NCI-H1417 treated with DMSO at 0.1 percent for 48 hours (cell line): ENCODE measurements around the gene SMARCA2.

ENCODE experiments used
- DNase-seq: peaks from one replicate; lab custom pipeline; 2025; lab: John Stamatoyannopoulos, UW

SMARCA2 gene

GRCh38 chr9:2015581-2016407, 647 bp downstream of the SMARCA2 start:
- no peak for DNase-seq

GRCh38 chr9:2016408-2017330, 1.5 kb downstream of the SMARCA2 start:
- no peak for DNase-seq

GRCh38 chr9:2017331-2018161, 2.4 kb downstream of the SMARCA2 start:
- DNase-seq, result no peak

- no peak for DNase-seq
Observed at GRCh38 chr9:2018162-2018643, 3.1 kb downstream of the SMARCA2 start.

GRCh38 chr9:2018764-2019558, 3.8 kb downstream of the SMARCA2 start:
- no peak for DNase-seq

- DNase-seq, result no peak
Observed at GRCh38 chr9:2019723-2020122, 4.6 kb downstream of the SMARCA2 start.

- DNase-seq, result no peak
Observed at GRCh38 chr9:2021731-2022130, 6.6 kb downstream of the SMARCA2 start.

- DNase-seq, result no peak
Observed at GRCh38 chr9:2022560-2022959, 7.4 kb downstream of the SMARCA2 start.

- DNase-seq, result no peak
Observed at GRCh38 chr9:2023042-2023441, 7.9 kb downstream of the SMARCA2 start.

GRCh38 chr9:2023532-2023931, 8.4 kb downstream of the SMARCA2 start:
- no peak for DNase-seq

- no peak for DNase-seq
Observed at GRCh38 chr9:2024888-2025782, 10.0 kb downstream of the SMARCA2 start.

GRCh38 chr9:2026220-2026997, 11.3 kb downstream of the SMARCA2 start:
- DNase-seq, result no peak

GRCh38 chr9:2027543-2028160, 12.5 kb downstream of the SMARCA2 start:
- no peak for DNase-seq

- DNase-seq, result no peak
Observed at GRCh38 chr9:2028888-2029287, 13.7 kb downstream of the SMARCA2 start.

GRCh38 chr9:2029666-2030170, 14.6 kb downstream of the SMARCA2 start:
- no peak for DNase-seq

GRCh38 chr9:2032234-2032633, 17.1 kb downstream of the SMARCA2 start:
- no peak for DNase-seq

GRCh38 chr9:2036844-2037243, 21.7 kb downstream of the SMARCA2 start:
- DNase-seq, result no peak
